PFSK-1 (cell line): ENCODE data around the gene HHATL.

Source experiments
- POLR2AphosphoS5 ChIP-seq: IDR thresholded peaks from 2 replicates; pipeline ENCODE4 v1.6.1; 2012; ENCODE audit warnings: low read depth, mild to moderate bottlenecking, control low read depth, low read length, moderate library complexity
- TAF1 ChIP-seq: IDR thresholded peaks from 2 replicates; pipeline ENCODE4 v1.6.1; 2012; ENCODE audit warnings: low read length, control low read depth, borderline replicate concordance; ENCODE audit not compliant: insufficient read depth
- TF ChIP-seq, protein P1 (sequence below), 2 experiments: IDR thresholded peaks; 2 replicates each; pipeline versions ENCODE4 v1.6.1 to v1.8.0; 2011 to 2012; ENCODE audit warnings: low read depth in 2 of 2, low read length in 2 of 2, control low read depth in 1 of 2, inconsistent platforms in 1 of 2, mild to moderate bottlenecking in 1 of 2, moderate library complexity in 1 of 2; ENCODE audit not compliant: insufficient read depth in 1 of 2

DNA sequence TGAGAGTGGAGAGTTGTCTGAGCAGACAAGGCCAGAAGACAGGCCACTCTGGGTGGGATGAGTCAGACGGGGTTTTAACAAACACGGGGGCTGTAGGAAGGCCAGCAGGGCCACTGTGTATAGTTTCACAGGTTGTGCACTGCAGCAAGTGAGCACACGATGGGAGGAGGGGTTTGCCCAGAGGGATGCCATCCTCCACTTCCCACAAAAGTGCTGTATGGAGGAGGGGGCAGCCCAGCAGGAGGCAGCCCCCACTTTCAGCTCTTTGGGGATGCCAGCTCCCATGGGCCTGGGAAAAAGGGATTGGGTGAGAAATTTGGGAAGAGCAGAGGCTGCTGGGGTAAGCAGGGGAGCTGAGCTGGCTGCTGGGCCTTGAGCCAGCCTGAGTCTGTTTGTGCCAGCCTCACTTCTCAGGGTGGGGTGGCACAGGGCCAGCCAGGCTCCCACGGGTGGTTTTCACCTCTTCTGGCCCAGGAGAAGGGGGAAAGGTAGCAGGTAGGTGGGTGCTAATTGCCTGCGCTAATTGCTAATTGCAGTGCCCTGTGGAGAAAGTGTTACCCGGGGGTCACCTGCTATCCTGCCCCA is 42.4 kb downstream of the HHATL start:
- TF ChIP-seq POLR2AphosphoS5 (no peak), TAF1 (no peak)
- TF ChIP-seq, protein P1, sequence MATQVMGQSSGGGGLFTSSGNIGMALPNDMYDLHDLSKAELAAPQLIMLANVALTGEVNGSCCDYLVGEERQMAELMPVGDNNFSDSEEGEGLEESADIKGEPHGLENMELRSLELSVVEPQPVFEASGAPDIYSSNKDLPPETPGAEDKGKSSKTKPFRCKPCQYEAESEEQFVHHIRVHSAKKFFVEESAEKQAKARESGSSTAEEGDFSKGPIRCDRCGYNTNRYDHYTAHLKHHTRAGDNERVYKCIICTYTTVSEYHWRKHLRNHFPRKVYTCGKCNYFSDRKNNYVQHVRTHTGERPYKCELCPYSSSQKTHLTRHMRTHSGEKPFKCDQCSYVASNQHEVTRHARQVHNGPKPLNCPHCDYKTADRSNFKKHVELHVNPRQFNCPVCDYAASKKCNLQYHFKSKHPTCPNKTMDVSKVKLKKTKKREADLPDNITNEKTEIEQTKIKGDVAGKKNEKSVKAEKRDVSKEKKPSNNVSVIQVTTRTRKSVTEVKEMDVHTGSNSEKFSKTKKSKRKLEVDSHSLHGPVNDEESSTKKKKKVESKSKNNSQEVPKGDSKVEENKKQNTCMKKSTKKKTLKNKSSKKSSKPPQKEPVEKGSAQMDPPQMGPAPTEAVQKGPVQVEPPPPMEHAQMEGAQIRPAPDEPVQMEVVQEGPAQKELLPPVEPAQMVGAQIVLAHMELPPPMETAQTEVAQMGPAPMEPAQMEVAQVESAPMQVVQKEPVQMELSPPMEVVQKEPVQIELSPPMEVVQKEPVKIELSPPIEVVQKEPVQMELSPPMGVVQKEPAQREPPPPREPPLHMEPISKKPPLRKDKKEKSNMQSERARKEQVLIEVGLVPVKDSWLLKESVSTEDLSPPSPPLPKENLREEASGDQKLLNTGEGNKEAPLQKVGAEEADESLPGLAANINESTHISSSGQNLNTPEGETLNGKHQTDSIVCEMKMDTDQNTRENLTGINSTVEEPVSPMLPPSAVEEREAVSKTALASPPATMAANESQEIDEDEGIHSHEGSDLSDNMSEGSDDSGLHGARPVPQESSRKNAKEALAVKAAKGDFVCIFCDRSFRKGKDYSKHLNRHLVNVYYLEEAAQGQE (IDR thresholded peaks at IDR 0.05; ENCODE audit: insufficient read depth in 1 of 2, low read depth in 2 of 2, low read length in 2 of 2): no peak
